ENCODE results near the gene TEX264.

DNA sequence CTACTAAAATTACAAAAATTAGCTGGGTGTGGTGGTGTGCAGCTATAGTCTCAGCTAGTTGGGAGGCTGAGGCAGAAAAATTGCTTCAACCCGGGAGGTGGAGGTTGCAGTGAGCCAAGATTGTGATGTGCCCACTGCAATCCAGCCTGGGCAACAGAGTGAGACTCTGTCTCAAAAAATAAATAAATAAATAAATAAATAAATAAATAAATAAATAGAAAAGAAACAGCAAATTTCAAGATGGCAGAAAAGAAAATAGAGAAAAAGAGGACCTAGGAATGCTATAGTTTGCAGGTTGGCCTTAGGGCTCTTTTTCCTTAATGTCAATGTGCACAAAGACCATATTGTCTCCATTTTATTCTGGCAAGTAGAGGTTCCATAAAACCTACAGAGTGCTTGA, 79.8 kb downstream of the TEX264 start:
- TF ChIP-seq, protein P1, sequence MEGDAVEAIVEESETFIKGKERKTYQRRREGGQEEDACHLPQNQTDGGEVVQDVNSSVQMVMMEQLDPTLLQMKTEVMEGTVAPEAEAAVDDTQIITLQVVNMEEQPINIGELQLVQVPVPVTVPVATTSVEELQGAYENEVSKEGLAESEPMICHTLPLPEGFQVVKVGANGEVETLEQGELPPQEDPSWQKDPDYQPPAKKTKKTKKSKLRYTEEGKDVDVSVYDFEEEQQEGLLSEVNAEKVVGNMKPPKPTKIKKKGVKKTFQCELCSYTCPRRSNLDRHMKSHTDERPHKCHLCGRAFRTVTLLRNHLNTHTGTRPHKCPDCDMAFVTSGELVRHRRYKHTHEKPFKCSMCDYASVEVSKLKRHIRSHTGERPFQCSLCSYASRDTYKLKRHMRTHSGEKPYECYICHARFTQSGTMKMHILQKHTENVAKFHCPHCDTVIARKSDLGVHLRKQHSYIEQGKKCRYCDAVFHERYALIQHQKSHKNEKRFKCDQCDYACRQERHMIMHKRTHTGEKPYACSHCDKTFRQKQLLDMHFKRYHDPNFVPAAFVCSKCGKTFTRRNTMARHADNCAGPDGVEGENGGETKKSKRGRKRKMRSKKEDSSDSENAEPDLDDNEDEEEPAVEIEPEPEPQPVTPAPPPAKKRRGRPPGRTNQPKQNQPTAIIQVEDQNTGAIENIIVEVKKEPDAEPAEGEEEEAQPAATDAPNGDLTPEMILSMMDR (IDR thresholded peaks at IDR 0.05; ENCODE audit: insufficient read depth, low read depth, low read length) = no peak
- TF ChIP-seq EZH2 (IDR thresholded peaks at IDR 0.05; ENCODE audit: insufficient read depth, low read length) = no peak
